Spleen (tissue), 11 donors: ENCODE results near the gene FBN2. TPM values are rescaled to one million over a fixed set of nuclear protein-coding genes. Genes with fewer than 3 reads are reported as not detected.
"Not testable (repeated sequence)": the region's sequence is repeated elsewhere in the genome, so short reads cannot be mapped to it uniquely, and the experiment has no call there.

Experiments
- DNase-seq: peaks from one replicate; pipeline ENCODE4 v3.0.0-alpha.2; 2020
- H3K27ac ChIP-seq, 8 donors: fragments of 200-600 bp; sonication (generic) in 7 of 8; 1 replicate in 4 of 8; 2 replicates in 4 of 8; pipeline versions ENCODE4 v1.5.0 to v1.8.0; 2016 to 2021; ENCODE audit warnings: inconsistent platforms in 4 of 8, mild to moderate bottlenecking in 4 of 8, moderate library complexity in 1 of 8
- H3K27me3 ChIP-seq, 7 donors: fragments of 200-600 bp; sonication (generic) in 6 of 7; replicated peaks in 1 of 7; 1 replicate in 4 of 7; 2 replicates in 3 of 7; pipeline versions ENCODE4 v1.5.0 to v1.8.0; 2016 to 2021; ENCODE audit warnings: inconsistent platforms in 3 of 7, mild to moderate bottlenecking in 1 of 7
- H3K36me3 ChIP-seq, 6 donors: fragments of 200-600 bp; sonication (generic) in 5 of 6; 1 replicate in 4 of 6; 2 replicates in 2 of 6; pipeline versions ENCODE4 v1.5.0 to v1.8.0; 2016 to 2021; ENCODE audit warnings: inconsistent platforms in 2 of 6
- H3K4me1 ChIP-seq, 6 donors: fragments of 200-600 bp; sonication (generic) in 5 of 6; 1 replicate in 3 of 6; 2 replicates in 3 of 6; pipeline versions ENCODE4 v1.5.0 to v1.8.0; 2016 to 2021; ENCODE audit warnings: inconsistent platforms in 3 of 6
- H3K4me3 ChIP-seq, 8 donors: fragments of 200-600 bp; sonication (generic) in 7 of 8; 1 replicate in 4 of 8; 2 replicates in 4 of 8; pipeline versions ENCODE4 v1.5.0 to v1.8.0; 2016 to 2021; ENCODE audit warnings: inconsistent platforms in 4 of 8, mild to moderate bottlenecking in 4 of 8, moderate library complexity in 2 of 8
- H3K9me3 ChIP-seq, 8 donors: fragments of 200-600 bp; sonication (generic) in 7 of 8; 1 replicate in 4 of 8; 2 replicates in 4 of 8; pipeline versions ENCODE4 v1.5.0 to v1.8.0; 2016 to 2021; ENCODE audit warnings: inconsistent platforms in 4 of 8
- CTCF ChIP-seq, 11 experiments: fragments of 200-600 bp in 7 of 11; fragments of 450-650 bp in 4 of 11; sonication (generic) in 4 of 11; IDR thresholded peaks in 8 of 11; conservative IDR thresholded peaks in 3 of 11; 1 replicate in 7 of 11; 2 replicates in 4 of 11; pipeline versions ENCODE4 v1.4.0 to v1.8.0; 2016 to 2021; ENCODE audit warnings: antibody characterized with exemption in 11 of 11, inconsistent platforms in 4 of 11, mild to moderate bottlenecking in 1 of 11
- POLR2A ChIP-seq, 3 donors: fragments of 450-650 bp; IDR thresholded peaks; one replicate each; pipeline ENCODE4 v1.5.1; 2017; ENCODE audit warnings: antibody characterized with exemption in 3 of 3, mild to moderate bottlenecking in 1 of 3
- POLR2AphosphoS5 ChIP-seq, 3 donors: sonication (generic); formaldehyde crosslinking; IDR thresholded peaks; one replicate each; pipeline ENCODE4 v1.5.1; 2017; ENCODE audit warnings: antibody characterized with exemption in 3 of 3
- WGBS, 5 donors: extraction: QIAGEN DNeasy Blood & Tissue Kit in 3 of 5; methylation state at CpG; one replicate each; pipeline versions ENCODE4 v1.1.5 to v1.1.7; 2013 to 2018; 5-methylcytosine and 5-hydroxymethylcytosine counted together
- intact Hi-C: fragments of 100-400 bp; cut with DNase I; formaldehyde crosslinking; loops from one replicate; pipeline ENCODE4 v1.15.0; 2023; ENCODE audit warnings: low total_unique reads
- polyA plus RNA-seq, 3 donors: library from polyadenylated mRNA; stranded (reverse); fragments of 200-250 nt; gene quantifications; one replicate each; pipeline ENCODE4 v1.2.1, GENCODE V29; 2013
- total RNA-seq, 7 donors: library from RNA; depleted of rRNA in 3 of 7; stranded (reverse); fragments of >200 nt in 3 of 7; fragmentation: NEBNext Ultra II Directional in 4 of 7; extraction: Animal tissue kit (Norgen Biotek cat#: 25700) in 4 of 7; gene quantifications; one replicate each; pipeline versions ENCODE4 v1.1.0 to v1.2.1, GENCODE V29; 2016 to 2021
- donor health status: healthy with polysubstance abuse.
- donor health status: DM: no; HTN: no; CAD: no; lungs with moderate emphysema.
- donor health status: DM: no; HTN: no; CAD: no.
- donor health status: Bipolar disorder and iron deficiency.
- donor health status: healthy.
- donor health status: DM: no; HTN: no; CAD: no.
- donor health status: DM: yes; HTN: yes; CAD: no.

Gene FBN2
- total and polyA plus RNA-seq, 10 donors = 0.21 to 7.6 (median 2.6) TPM

- Histone ChIP-seq H3K27ac (no peak overlapping the region), H3K4me1 (no peaks in the 10 kb centered on the region), H3K36me3 (no peaks in the 10 kb centered on the region), H3K27me3 (no peaks in the 10 kb centered on the region), H3K9me3 (no peaks in the 10 kb centered on the region), H3K4me3 (no peak overlapping the region)
- no peak for TF ChIP-seq POLR2A (IDR thresholded peaks at IDR 0.05)
- no peak for TF ChIP-seq POLR2AphosphoS5 (IDR thresholded peaks at IDR 0.05)
- TF ChIP-seq CTCF (IDR thresholded peaks at IDR 0.05 in 8 of 11, conservative IDR thresholded peaks at IDR 0.05 in 3 of 11) = no peak
- intact Hi-C loops = no loop called here
- WGBS, 5 donors = 75 to 90% (median 86%) methylated on average over 8 of the region's 8 CpGs
- no peak for DNase-seq
These were observed 209.6 kb downstream of the FBN2 start for GRCh38 chr5:128328446-128328845.

- WGBS, 5 donors = 42 to 65% (median 50%) methylated on average over 1 of the region's 1 CpG
- Histone ChIP-seq H3K36me3 (no peaks in the 10 kb centered on the region), H3K9me3 (no peaks in the 10 kb centered on the region), H3K27me3 (no peaks in the 10 kb centered on the region), H3K4me3 (no peak overlapping the region), H3K27ac (no peak overlapping the region), H3K4me1 (no peaks in the 10 kb centered on the region)
- no peak for DNase-seq
- TF ChIP-seq POLR2AphosphoS5 (IDR thresholded peaks at IDR 0.05) (no peak), POLR2A (IDR thresholded peaks at IDR 0.05) (no peak), CTCF (IDR thresholded peaks at IDR 0.05 in 8 of 11, conservative IDR thresholded peaks at IDR 0.05 in 3 of 11) (no peak)
- intact Hi-C loops = no loop called here
These were observed 210.0 kb downstream of the FBN2 start for GRCh38 chr5:128328007-128328406.

GRCh38 chr5:128321418-128321817, 216.6 kb downstream of the FBN2 start:
- DNase-seq, H3K27ac ChIP-seq, intact Hi-C loops, H3K4me3 ChIP-seq, H3K36me3 ChIP-seq, H3K27me3 ChIP-seq, H3K4me1 ChIP-seq: not testable (repeated sequence)
- WGBS, 5 donors = 81 to 90% (median 84%) methylated on average over 4 of the region's 4 CpGs
- H3K9me3 ChIP-seq = peaks cover 0 to 11% (median 0%) of the 10 kb centered on the region in 8 donors

GRCh38 chr5:128318691-128319090, 219.4 kb downstream of the FBN2 start:
- DNase-seq = no peak
- H3K36me3 ChIP-seq = no peaks in the 10 kb centered on the region
- H3K27ac ChIP-seq = no peak overlapping the region
- TF ChIP-seq CTCF (IDR thresholded peaks at IDR 0.05 in 8 of 11, conservative IDR thresholded peaks at IDR 0.05 in 3 of 11) = no peak
- no peak for TF ChIP-seq POLR2A (IDR thresholded peaks at IDR 0.05)
- no peak for TF ChIP-seq POLR2AphosphoS5 (IDR thresholded peaks at IDR 0.05)
- H3K4me1 ChIP-seq = no peaks in the 10 kb centered on the region
- no peak overlapping the region for H3K4me3 ChIP-seq
- peaks cover 0 to 11% (median 0%) of the 10 kb centered on the region in 8 donors for H3K9me3 ChIP-seq
- intact Hi-C loops = no loop called here
- 87 to 96% (median 92%) methylated on average over 2 of the region's 2 CpGs for WGBS, 5 donors
- H3K27me3 ChIP-seq = no peaks in the 10 kb centered on the region

- no peak overlapping the region for H3K27ac ChIP-seq
- no peak for TF ChIP-seq POLR2AphosphoS5 (IDR thresholded peaks at IDR 0.05)
- TF ChIP-seq CTCF (IDR thresholded peaks at IDR 0.05 in 8 of 11, conservative IDR thresholded peaks at IDR 0.05 in 3 of 11) = no peak
- TF ChIP-seq POLR2A (IDR thresholded peaks at IDR 0.05) = no peak
- H3K27me3 ChIP-seq = no peaks in the 10 kb centered on the region
- intact Hi-C loops = no loop called here
- no peaks in the 10 kb centered on the region for H3K36me3 ChIP-seq
- H3K4me3 ChIP-seq = no peak overlapping the region
- whole genome bisulfite sequencing, 5 donors = 73 to 96% (median 85%) methylated on average over 1 of the region's 1 CpG
- DNase-seq = no peak
- no peaks in the 10 kb centered on the region for H3K4me1 ChIP-seq
- H3K9me3 ChIP-seq = peaks cover 0 to 11% (median 0%) of the 10 kb centered on the region in 8 donors
These were observed 220.6 kb downstream of the FBN2 start for GRCh38 chr5:128317481-128317880.
